HEK293 (cell line): ENCODE data around the gene SNAP47.

Experiments
- CTCF ChIA-PET: fragments of 350-600 bp; formaldehyde crosslinking; extraction: SDS; loops from one replicate; lab custom pipeline; 2021; ENCODE audit warnings: antibody characterized with exemption; lab: Yijun Ruan, JAX
- POLR2A ChIA-PET: fragments of 300-600 bp; formaldehyde crosslinking; extraction: SDS; loops from one replicate; lab custom pipeline; 2020; ENCODE audit warnings: antibody characterized with exemption, inconsistent platforms; lab: Yijun Ruan, JAX
- H3K27ac ChIP-seq: fragments of 200-500 bp; sonication (Bioruptor generic); 2 replicates; pipeline ENCODE4 v1.5.1; 2014; ENCODE audit warnings: low read depth, low read length, control low read depth, inconsistent platforms; ENCODE audit errors: extremely low read depth
- H3K36me3 ChIP-seq, 2 experiments: fragments of 200-500 bp in 1 of 2; sonication (Bioruptor generic) in 1 of 2; 1 replicate in 1 of 2; 2 replicates in 1 of 2; pipeline ENCODE4 v1.5.1; 2014 to 2017; ENCODE audit warnings: inconsistent platforms in 2 of 2, low read length in 2 of 2; ENCODE audit not compliant: control insufficient read depth in 2 of 2, insufficient read depth in 1 of 2
- H3K4me1 ChIP-seq: fragments of 200-500 bp; sonication (Bioruptor generic); 2 replicates; pipeline ENCODE4 v1.5.1; 2014; ENCODE audit warnings: mild to moderate bottlenecking, low read length, inconsistent platforms; ENCODE audit not compliant: control insufficient read depth, insufficient read depth
- H3K4me3 ChIP-seq: 2 replicates; pipeline ENCODE4 v1.5.1; 2011; ENCODE audit warnings: low read depth, mild to moderate bottlenecking, control low read depth, low read length, moderate library complexity
- H3K9me3 ChIP-seq: fragments of 200-500 bp; sonication (Bioruptor generic); 2 replicates; pipeline ENCODE4 v1.5.1; 2014; ENCODE audit warnings: low read depth, low read length, inconsistent platforms; ENCODE audit not compliant: control insufficient read depth, insufficient read depth
- TSHZ1 ChIP-seq: fragments of 450-650 bp; formaldehyde crosslinking; IDR thresholded peaks from 2 replicates; pipeline ENCODE4 v1.5.1; 2016; ENCODE audit warnings: missing biosample characterization, missing genetic modification characterization, borderline replicate concordance
- ZFP3 ChIP-seq: fragments of 450-650 bp; formaldehyde crosslinking; IDR thresholded peaks from 2 replicates; pipeline ENCODE4 v1.5.1; 2016; ENCODE audit warnings: low read depth, missing biosample characterization, missing genetic modification characterization
- ZNF148 ChIP-seq: fragments of 450-650 bp; formaldehyde crosslinking; IDR thresholded peaks from 2 replicates; pipeline ENCODE4 v1.5.0; 2017; ENCODE audit warnings: missing biosample characterization, missing genetic modification characterization, borderline replicate concordance
- ZNF394 ChIP-seq: fragments of 450-650 bp; formaldehyde crosslinking; IDR thresholded peaks from 2 replicates; pipeline ENCODE4 v1.5.1; 2016; ENCODE audit warnings: missing biosample characterization, missing genetic modification characterization, mild to moderate bottlenecking, moderate library complexity, borderline replicate concordance
- ZNF433 ChIP-seq: fragments of 450-650 bp; formaldehyde crosslinking; IDR thresholded peaks from 2 replicates; pipeline ENCODE4 v1.5.1; 2016; ENCODE audit warnings: missing biosample characterization, missing genetic modification characterization, low read depth
- ZNF48 ChIP-seq: fragments of 450-650 bp; formaldehyde crosslinking; IDR thresholded peaks from 2 replicates; pipeline ENCODE4 v1.5.1; 2016; ENCODE audit warnings: missing biosample characterization, missing genetic modification characterization
- ZNF654 ChIP-seq: fragments of 450-650 bp; formaldehyde crosslinking; IDR thresholded peaks from 2 replicates; pipeline ENCODE4 v1.5.1; 2016; ENCODE audit warnings: low read depth, missing biosample characterization, missing genetic modification characterization
- ZNF777 ChIP-seq: fragments of 450-650 bp; formaldehyde crosslinking; IDR thresholded peaks from 2 replicates; pipeline ENCODE4 v1.5.1; 2017; ENCODE audit warnings: missing biosample characterization, missing genetic modification characterization, borderline replicate concordance
- ZNF791 ChIP-seq: fragments of 450-650 bp; formaldehyde crosslinking; IDR thresholded peaks from 2 replicates; pipeline ENCODE4 v1.5.1; 2016; ENCODE audit warnings: missing biosample characterization, missing genetic modification characterization
- ZNF792 ChIP-seq: fragments of 450-650 bp; formaldehyde crosslinking; IDR thresholded peaks from 2 replicates; pipeline ENCODE4 v1.5.1; 2016; ENCODE audit warnings: missing biosample characterization, missing genetic modification characterization
- TF ChIP-seq, protein P1 (sequence below): fragments of 450-650 bp; formaldehyde crosslinking; IDR thresholded peaks from 2 replicates; pipeline ENCODE4 v1.5.1; 2017; ENCODE audit warnings: missing biosample characterization, missing genetic modification characterization

Gene SNAP47

DNA sequence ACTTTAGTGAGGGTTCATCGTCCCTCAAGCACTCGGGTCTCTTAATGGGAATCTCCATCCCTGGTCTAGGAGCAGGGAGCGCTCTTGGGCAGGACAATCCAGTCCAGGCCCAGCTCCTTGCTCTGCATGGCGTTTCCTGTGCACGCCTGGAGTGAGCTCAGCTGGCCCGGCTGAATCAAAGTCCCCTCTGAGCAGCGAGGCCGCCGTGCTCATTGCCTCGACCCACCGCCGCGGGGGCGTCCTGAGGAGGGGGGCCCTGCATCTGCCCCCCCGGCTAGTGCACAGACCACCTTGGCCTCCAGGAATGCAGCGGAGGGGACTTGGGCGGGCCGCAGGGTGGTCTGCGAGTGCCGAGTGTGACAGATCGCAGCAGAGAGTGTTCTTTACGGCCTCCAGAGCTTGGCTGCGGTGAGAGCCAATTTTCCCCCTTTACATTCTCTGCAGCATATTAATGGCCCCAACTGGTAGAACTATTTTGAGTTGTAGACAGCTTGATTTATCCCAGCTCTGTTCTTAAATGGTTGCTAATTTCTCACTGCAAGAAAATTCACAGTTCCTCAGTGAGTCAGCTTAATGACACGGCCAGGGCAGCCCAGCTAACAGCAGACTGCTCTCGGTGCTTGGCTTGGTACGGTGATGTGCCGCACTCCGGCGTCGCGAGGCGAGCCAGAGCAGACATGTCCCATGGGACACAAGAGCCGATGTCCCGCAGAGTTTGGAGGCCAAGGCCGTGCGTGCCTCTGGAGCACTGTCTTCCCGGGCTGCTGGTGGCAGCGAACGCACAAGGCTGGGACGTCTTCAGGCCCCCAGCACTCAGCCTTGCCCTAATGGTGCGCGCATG is 39.8 kb downstream of the SNAP47 start (continued):
- TF ChIP-seq ZNF148 (tag by site-specific recombination) (no peak), TSHZ1 (tag by site-specific recombination) (no peak), ZNF48 (no peak), ZNF791 (tag by site-specific recombination) (no peak), ZNF792 (no peak)
- TF ChIP-seq, protein P1, sequence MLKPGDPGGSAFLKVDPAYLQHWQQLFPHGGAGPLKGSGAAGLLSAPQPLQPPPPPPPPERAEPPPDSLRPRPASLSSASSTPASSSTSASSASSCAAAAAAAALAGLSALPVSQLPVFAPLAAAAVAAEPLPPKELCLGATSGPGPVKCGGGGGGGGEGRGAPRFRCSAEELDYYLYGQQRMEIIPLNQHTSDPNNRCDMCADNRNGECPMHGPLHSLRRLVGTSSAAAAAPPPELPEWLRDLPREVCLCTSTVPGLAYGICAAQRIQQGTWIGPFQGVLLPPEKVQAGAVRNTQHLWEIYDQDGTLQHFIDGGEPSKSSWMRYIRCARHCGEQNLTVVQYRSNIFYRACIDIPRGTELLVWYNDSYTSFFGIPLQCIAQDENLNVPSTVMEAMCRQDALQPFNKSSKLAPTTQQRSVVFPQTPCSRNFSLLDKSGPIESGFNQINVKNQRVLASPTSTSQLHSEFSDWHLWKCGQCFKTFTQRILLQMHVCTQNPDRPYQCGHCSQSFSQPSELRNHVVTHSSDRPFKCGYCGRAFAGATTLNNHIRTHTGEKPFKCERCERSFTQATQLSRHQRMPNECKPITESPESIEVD (tag by site-specific recombination) = no peak

DNA sequence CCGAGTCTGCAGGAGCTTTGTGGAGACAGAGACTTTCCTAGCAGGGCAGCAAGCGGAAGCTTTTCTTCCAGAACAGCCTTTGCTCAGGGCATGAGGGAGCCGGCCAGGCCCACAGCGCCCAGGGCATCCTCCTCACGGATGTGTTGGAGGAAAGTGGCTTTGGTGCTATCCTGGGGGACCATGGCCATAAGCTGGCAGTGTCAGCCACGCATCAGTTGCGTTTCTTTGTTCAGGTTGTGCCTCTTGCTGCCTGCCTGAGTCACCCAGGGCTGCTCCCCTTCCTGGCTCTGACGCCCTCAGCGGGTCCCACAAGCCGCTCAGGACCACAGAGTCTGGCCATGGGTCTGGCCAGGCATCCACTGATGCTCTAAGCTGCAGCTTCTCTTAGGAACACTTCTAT is 40.6 kb downstream of the SNAP47 start:
- H3K4me1 ChIP-seq = no peaks in the 10 kb centered on the region
- H3K9me3 ChIP-seq = no peaks in the 10 kb centered on the region
- H3K27ac ChIP-seq = no peak overlapping the region
- ChIA-PET CTCF (no interaction called here), POLR2A (no interaction called here)
- no peak overlapping the region for H3K4me3 ChIP-seq
- H3K36me3 ChIP-seq = peaks cover 5 to 86% of the 10 kb centered on the region in 2 experiments; a peak in 1 of 3 replicates
- TF ChIP-seq ZFP3 (tag by site-specific recombination) (no peak), ZNF394 (tag by site-specific recombination) (no peak), ZNF654 (tag by site-specific recombination) (no peak), ZNF777 (tag by site-specific recombination) (no peak)

GRCh38 chr1:227776331-227776771 is 41.1 kb downstream of the SNAP47 start:
- peaks cover 5 to 86% of the 10 kb centered on the region in 2 experiments; a peak in 1 of 3 replicates for H3K36me3 ChIP-seq
- CTCF ChIA-PET = no interaction called here
- H3K27ac ChIP-seq = no peak overlapping the region
- no peaks in the 10 kb centered on the region for H3K9me3 ChIP-seq
- TF ChIP-seq ZNF433 = no peak
- TF ChIP-seq, all 188 proteins: peak for 0
- POLR2A ChIA-PET = no interaction called here
- no peak overlapping the region for H3K4me3 ChIP-seq
- no peaks in the 10 kb centered on the region for H3K4me1 ChIP-seq
